NOMO-1 treated with dmso at 0.1 percent for 144 hours (cell line): Measurements from ENCODE around the gene TBC1D2B.
"Not testable (repeated sequence)": the region's sequence is repeated elsewhere in the genome, so short reads cannot be mapped to it uniquely, and the experiment has no call there.

ENCODE experiments used
- DNase-seq: peaks from one replicate; lab custom pipeline; 2025; ENCODE audit not compliant: unreplicated experiment; lab: John Stamatoyannopoulos, UW

Gene TBC1D2B

DNA sequence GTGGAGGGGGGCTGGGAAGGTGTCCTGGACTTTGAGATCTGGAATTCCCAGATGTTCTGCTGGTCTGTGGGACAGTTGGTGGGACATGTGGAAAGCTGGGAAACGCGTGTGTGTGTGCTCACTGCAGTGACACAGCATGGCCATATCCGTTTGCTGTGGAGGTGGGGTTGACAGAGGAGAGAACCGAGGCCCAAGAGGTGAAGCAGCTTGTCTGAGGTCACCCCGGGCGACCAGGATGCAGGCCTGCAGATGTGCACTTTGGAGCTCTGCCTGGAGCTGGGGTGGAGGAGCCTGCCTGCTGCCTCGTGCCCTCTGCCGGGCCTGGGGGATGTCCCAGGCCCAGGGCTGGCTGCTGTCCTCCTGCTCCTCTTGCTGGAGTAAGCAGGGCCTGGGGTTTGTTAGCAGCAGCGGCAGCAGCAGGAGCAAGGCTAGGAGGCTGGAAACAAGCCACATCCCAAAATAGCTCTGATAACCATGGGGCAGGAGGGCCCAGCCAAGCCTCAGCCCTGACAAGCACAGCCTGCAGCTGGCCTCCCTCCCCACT, 85.8 kb downstream of the TBC1D2B start:
- DNase-seq = not testable (repeated sequence)

DNA sequence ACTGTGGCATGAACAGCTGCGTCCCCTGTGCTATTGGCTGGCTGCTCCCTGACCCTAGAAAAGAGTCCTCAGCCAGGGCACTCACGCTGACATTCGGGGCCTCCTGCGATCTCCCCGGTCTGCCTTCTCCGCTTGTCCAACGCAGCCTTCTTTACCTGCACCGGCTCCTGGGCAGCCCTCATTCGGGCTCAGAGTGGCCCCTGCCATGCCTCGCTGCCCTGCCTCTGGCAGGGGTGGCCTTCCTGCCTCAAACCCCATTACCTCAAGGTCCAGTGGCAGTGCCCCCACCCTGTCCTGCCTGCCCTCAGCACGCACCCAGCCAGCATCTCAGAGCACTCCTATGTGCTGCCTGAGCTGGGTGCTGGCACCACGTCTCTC, 86.5 kb downstream of the TBC1D2B start:
- no peak for DNase-seq

DNA sequence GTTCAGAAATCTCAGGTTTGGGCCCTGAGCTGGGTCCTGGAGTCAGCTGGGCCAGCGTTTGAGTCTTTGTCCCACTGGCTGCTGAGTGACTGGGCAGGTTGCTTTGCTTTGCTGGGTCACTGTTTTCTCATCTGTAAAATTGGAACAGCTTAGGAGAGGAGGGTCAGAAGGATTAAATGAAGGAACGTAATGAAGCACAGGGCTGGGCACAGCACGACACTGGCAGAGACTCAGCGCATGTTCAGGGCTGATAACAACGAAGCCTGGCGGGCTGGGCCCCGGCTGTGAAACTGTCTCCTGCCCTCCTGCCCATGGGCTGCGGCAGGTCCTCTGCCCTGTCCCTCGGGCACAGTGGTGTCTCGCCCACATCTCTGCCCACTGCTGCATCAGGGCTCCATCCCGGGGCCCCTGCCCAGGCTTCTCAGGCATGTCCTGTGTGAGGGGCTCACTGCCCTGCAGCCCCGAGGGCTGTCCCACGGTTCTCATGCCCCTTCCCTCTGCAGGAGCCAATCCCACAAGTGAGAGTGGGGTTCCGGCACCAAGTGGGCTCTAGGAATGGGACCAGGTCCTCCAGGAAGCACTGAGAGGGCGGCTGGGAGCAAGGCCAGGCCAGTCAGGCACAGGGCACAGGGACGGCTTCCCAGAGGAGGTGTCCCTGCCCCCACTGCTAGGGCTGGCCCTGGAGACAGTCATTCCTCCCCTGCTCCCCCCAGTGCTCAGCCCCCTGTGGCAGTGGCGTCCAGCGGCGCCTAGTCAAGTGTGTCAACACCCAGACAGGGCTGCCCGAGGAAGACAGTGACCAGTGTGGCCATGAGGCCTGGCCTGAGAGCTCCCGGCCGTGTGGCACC, 88.0 kb downstream of the TBC1D2B start:
- DNase-seq = no peak

DNA sequence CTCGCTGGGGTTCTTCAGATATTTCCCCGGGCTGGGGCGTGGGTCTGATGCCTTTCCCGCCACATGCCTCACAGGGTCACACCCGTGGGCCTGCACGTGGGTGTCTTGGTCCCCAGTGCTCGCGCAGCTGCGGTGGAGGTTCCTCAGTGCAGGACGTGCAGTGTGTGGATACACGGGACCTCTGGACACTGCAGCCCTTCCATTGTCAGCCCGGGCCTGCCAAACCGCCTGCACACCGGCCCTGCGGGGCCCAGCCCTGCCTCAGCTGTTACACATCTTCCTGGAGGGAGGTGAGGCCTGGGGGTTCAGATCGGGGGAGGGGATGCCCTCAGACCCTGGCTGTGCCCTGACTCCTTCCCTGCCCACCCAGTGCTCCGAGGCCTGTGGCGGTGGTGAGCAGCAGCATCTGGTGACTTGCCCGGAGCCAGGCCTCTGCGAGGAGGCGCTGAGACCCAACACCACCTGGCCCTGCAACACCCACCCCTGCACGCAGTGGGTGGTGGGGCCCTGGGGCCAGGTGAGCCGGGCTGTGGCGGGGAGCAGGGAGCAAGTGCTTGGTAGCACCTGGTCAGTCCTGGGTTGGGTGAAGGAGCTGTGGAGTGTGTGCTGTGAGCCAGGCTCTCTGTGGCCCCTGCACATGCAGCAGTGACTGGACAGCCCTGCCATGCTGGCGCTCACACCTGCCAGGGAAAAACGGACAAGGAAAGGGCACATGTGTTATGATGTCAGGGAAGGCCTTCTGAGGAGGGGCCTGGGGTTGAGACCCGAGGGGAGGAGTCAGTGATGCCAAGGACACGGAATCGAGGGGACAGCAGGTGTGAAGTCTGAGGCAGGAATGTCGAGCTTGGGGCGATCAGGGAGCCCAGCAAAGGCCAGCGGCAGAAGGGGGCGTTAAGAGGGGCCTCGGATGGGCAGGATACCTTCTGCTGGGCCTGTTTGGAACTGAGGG, 88.9 kb downstream of the TBC1D2B start:
- DNase-seq = no peak

DNA sequence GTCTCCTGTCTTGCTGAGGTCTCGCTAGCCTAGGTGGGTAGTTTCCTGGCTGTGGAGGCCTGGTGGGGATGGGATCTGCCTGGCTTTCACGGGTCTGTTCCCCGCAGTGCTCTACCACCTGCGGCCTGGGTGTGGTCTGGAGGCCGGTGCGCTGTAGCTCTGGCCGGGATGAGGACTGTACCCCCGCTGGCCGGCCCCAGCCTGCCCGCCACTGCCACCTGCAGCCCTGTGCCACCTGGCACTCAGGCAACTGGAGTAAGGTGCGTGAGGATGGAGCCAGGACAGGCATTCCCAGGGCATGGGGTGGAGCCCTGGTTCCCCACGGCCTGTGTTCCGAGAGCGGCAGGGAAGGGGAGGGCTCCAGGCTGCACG, 89.8 kb downstream of the TBC1D2B start:
- not testable (repeated sequence) for DNase-seq

DNA sequence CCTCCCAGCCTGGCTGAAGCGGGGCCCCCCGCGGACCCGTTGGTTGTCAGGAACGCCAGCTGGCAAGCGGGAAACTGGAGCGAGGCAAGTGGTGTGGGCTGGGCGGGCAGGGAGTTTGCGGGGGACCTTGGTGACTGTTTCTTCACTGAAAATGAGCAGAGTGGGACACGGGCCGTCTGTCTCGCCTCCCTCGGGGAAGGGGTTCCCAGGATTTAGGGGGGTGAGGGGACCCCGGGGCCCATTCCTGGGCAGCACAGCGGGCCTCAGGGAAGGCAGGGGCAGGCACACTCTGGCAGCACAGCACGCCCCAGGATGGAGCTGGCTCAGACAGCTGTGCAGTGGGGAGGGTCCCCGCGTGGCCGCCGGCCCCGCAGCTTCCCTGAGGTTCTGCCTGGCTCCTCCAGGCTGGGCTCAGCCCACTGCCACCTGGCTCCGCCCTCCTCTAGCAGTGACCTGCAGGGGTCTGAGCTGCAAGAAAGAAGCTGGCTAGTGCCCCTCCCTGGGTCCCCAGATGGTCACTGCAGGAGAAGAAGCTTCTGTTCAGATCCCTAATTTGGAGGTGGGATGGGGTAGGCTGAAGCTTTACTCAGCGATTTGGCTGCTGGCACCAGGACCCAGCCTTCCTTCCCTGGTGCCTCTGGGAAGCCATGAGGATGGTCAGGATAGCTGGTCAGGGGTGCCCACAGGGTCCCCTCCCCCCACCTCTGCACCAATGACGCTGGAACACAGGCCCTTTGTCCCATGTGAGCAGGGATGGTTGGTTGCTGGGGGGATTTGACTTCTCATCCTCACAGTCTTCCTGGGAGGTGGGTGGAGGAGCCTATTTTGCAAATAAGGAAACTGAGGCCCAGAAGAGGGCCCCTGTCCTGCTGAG, 90.4 kb downstream of the TBC1D2B start:
- no peak for DNase-seq

DNA sequence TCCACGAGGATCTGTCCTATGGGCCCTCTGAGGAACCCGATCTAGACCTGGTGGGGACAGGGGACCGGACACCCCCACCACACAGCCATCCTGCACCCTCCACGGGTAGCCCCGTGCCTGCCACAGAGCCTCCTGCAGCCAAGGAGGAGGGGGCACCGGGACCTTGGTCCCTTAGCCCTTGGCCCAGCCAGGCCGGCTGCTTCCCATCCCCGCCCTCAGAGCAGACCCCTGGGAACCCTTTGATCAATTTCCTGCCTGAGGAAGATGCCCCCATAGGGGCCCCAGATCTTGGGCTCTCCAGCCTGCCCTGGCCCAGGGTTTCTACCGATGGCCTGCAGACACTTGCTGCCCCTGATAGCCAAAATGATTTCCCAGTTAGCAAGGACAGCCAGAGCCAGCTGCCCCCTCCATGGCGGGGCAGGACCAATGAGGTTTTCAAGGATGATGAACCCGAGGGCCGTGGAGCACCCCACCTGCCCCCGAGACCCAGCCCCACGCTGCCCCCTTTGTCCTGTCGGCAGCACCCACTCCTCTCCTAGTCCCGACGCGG, 91.5 kb downstream of the TBC1D2B start:
- DNase-seq = no peak

DNA sequence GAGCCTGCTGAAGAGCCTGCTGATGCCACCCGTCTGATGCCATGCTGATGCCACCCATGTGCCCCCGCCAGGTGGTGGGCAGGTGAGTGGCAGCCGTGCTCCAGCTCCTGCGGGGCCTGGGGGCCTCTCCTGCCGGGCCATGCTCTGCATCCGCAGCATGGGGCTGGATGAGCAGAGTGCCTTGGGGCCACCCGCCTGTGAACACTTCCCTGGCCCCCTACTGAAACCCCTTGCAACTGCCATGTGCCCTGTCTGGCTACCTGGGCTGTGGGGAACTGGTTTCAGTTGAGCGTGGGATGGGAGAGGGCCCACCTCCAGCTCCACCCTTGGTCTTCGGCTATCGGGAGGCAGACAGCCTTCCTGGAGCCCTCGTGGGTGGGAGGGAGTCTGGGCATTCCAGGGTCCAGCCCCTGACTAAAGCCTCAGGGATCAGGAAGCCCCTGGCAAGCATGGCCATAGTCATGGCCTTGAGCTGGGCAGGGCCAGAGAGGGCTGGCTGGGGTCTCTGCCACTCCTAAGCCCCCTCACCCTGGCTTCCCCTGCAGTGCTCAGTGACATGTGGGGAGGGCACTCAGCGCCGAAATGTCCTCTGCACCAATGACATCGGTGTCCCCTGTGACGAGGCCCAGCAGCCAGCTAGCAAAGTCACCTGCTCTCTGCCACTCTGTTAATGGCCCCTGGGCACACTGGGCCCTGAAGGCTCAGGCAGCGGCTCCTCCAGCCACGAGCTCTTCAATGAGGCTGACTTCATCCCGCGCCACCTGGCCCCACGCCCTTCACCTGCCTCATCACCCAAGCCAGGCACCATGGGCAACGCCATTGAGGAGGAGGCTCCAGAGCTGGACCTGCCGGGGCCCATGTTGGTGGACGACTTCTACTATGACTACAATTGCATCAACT, 92.2 kb downstream of the TBC1D2B start:
- no peak for DNase-seq

DNA sequence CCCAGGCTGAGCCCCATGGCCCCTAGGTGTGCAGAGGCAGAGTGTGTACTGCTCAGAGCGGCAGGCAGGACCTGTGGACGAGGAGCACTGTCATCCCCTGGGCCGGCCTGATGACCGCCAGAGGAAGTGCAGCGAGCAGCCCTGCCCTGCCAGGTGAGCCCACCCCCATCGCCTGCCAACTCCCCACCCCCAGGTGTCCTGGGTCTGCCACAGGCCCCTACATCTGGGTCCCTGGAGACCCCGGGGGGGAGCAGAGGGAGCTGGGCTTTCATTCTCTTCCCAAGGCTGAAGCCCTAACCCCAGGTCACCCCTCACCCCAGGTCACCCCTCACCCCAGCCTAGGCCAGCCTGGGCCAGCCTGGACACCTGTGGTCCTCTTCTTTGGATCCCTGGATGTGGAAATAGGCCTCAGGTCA, 93.1 kb downstream of the TBC1D2B start:
- no peak for DNase-seq

DNA sequence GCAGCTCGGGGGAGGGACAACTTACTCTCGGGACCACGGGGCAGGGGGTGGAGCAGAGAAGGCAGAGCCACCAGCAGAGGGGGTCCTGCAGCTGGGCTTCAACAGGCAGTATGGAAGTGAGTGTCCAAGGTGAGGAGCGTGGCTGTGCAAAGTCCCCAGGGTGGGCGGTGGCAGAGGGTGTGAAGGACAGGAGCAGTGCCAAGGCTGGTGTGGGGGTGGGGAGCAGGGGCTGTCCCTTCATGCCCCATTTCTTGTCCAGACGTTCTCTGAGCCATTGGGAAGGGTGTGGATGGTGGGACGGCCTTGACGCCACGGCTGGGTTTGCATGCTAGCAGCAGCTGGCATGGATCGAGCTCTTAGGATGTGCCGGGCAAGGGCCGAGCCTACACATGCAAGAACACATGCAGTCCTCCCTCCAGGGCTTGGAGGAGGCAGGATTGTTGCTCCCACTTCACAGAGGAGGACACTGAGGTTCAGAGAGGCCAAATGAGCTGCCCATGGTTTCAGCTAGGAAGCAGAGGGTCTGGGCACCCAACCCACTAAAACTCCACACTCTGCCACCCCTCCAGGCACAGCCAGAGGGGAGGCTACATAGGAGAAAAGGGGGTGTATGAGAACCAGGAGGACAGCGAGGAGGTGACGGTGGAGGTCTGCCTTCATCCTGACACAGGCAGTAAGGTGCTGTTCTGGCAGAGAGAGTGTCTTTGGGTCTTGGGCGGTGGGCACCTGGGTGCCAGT, 93.6 kb downstream of the TBC1D2B start:
- no peak for DNase-seq

DNA sequence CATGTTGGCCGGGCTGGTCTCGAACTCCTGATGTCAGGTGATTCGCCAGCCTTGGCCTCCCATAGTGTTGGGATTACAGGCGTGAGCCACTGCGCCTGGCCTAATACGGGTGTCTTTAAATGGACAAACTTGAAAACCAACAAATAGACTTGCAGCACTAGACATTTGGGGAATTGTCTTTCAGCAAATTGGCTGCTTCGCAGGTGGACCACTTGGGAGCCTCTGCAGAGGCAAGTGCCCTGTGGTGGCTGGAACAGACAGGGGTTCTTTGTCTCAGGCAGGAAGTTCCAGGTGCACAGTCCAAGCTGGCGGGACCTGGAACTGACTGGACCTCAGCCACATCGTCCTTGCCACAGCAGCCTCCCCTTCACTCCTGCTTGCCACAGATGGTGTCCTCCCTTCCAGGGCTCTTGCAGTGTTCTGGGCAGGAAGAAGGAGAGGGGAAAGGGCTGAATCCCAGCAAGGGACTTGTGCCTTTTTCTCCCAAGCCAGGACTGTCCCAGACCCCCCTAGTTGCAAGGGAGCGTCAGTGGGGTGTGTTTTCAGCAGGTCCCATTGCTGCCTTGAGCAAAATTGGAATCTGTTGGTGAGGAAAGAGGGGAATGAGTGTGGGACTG, 94.3 kb downstream of the TBC1D2B start:
- no peak for DNase-seq

DNA sequence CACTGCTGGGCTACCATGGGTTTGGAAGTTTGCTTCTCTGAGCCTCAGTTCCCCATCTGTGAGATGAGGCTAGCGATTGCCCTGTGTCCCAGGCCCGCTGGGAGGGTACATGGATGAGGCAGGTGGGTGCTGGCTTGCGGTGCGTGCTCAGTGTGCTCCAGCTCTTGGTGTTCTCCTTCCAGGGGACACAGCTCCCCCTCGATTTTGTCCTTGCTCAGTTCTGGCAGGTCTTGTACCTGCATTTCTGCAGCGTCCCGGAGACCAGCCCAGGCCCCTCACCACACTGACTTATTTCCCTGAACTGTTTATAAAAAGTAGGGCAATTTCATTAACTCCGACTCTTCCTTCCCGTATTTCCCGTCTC, 95.4 kb downstream of the TBC1D2B start:
- no peak for DNase-seq

DNA sequence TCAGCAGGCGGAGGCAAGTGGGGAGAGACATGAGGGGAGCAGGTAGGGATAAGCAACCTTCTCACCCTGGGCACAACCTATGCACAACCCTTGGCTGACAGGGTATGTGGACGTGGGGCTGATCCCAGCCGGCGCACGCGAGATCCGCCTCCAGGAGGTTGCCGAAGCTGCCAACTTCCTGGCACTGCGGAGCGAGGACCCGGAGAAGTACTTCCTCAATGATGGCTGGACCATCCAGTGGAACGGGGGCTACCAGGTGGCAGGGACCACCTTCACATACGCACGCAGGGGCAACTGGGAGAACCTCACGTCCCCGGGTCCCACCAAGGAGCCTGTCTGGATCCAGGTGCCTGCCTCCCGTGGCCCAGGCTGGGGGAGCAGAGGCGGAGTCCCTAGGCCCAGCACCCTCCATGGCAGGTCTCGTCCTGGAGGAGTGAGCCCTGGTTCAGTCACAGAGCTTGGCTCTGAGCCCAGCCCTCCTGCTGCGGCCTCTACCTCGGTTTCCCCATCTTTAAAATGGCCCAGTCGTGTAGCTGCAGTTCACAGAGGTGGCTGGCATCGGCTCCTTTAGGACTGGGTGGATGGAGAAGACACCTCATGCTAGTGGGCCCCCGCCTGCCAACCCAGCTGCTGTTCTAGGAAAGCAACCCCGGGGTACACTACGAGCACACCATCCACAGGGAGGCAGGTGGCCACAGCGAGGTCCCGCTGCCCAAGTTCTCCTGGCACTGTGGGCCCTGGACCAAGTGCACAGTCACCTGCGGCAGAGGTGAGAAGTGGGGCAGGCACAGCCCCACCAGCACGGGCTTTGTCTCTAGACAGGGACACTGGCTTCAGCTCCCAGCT, 96.0 kb downstream of the TBC1D2B start:
- no peak for DNase-seq

DNA sequence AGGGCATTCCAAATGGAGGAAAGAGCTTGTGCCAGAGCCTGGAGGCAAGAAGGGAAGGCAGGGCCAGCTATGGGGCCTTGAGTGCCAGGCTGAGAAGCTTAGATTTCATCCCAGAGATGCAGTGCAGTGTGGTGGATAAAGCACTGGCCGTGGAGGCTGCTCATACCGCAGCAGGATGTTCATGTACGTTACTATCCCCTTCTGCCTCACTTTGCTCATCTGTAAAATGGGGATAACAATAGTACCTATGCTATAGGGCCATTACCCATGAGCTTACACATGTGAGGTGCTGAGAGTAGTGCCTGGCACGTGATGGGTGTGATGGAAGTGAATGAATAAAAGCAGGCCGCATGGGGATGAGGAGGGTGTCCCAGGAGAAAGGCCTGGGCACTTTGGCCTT, 96.8 kb downstream of the TBC1D2B start:
- not testable (repeated sequence) for DNase-seq

DNA sequence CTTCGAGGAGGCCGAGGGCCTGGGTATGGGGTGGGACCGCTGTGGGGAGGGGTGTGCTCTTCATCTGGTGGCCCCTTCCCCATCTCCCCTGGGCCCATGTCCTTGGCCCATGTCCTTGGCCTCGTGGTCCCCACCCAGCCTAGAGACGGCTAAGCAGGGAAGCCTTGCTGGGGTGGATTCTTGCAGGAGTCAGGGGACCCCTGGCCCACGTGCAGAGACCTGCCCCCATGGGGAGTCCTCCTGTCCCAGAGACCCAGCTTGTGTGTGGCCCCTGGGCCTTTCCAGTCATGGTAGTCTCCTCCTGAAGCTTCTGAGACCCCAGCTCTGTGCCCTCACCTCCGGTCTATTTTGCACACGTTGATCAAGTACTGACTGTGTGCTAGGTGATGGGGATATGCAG, 97.4 kb downstream of the TBC1D2B start:
- no peak for DNase-seq

DNA sequence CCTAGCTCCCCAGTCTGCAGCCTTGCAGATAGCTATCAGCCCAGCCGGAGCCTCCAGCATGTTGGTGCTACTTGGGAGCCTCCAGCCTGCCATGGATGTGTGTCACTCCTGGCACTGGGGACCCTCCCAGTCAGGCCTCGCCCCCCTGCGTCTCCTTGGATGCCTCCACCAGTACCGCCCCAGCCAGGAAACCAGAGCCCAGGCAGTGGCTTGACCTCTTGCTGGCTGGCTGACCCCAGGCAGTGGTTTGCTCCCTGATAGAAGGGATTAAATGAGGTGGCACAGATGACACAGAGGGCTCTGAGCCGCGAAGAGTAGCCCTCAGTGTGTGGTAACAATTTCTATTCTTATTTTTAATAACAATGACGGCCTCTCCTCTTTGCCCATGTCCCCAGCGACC, 98.4 kb downstream of the TBC1D2B start:
- not testable (repeated sequence) for DNase-seq

DNA sequence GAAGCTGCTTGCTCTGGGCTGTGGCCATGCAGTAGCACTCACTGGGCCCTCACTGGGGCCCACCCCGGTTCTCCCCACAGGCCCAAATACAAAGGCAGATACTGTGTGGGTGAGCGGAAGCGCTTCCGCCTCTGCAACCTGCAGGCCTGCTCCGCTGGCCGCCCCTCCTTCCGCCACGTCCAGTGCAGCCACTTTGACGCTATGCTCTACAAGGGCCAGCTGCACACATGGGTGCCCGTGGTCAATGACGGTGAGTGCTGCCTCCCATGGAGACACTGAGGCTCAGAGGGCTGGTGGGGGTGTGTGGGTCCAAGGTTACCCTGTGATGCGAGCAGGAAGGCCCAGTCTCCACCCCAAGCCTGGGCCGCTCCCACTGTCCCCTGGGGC, 98.8 kb downstream of the TBC1D2B start:
- DNase-seq = not testable (repeated sequence)
